BJ (cell line): ENCODE data around the gene LSM3. TPM values are rescaled to one million over a fixed set of nuclear protein-coding genes. Genes with fewer than 3 reads are reported as not detected.

Experiments used
- CTCF ChIA-PET: fragments of 350-600 bp; formaldehyde crosslinking; extraction: SDS; loops from one replicate; lab custom pipeline; 2021; ENCODE audit warnings: antibody characterized with exemption, inconsistent platforms; lab: Yijun Ruan, JAX
- POLR2A ChIA-PET: fragments of 300-600 bp; sonication (Branson Sonifier 250); formaldehyde crosslinking; extraction: SDS; loops from one replicate; lab custom pipeline; 2021; ENCODE audit warnings: antibody characterized with exemption; lab: Charles Lee
- DNase-seq: peaks from one replicate; pipeline ENCODE4 v3.0.0-alpha.2; 2011; ENCODE audit warnings: low read depth
- H3K27me3 ChIP-seq: 2 replicates; pipeline ENCODE4 v1.6.0; 2011; ENCODE audit warnings: low read length; ENCODE audit not compliant: control insufficient read depth, insufficient read depth
- H3K36me3 ChIP-seq: 2 replicates; pipeline ENCODE4 v1.5.1; 2011; ENCODE audit warnings: low read length; ENCODE audit not compliant: control insufficient read depth, insufficient read depth
- H3K4me3 ChIP-seq: 2 replicates; pipeline ENCODE4 v1.5.1; 2011; ENCODE audit warnings: low read depth, mild to moderate bottlenecking, control low read depth, low read length
- polyA plus RNA-seq: library from polyadenylated mRNA; depleted of rRNA; stranded (reverse); fragments of >200 nt; gene quantifications from 2 replicates; pipeline ENCODE4 v1.2.3, GENCODE V29; 2011
- TF ChIP-seq, protein P1 (sequence below): IDR thresholded peaks from 2 replicates; pipeline ENCODE4 v1.5.1; 2011; ENCODE audit warnings: low read depth, mild to moderate bottlenecking, control low read depth, inconsistent platforms, low read length, moderate library complexity; ENCODE audit not compliant: insufficient read depth

Gene LSM3
- polyA plus RNA-seq, 1 experiment = 2.7 TPM

DNA sequence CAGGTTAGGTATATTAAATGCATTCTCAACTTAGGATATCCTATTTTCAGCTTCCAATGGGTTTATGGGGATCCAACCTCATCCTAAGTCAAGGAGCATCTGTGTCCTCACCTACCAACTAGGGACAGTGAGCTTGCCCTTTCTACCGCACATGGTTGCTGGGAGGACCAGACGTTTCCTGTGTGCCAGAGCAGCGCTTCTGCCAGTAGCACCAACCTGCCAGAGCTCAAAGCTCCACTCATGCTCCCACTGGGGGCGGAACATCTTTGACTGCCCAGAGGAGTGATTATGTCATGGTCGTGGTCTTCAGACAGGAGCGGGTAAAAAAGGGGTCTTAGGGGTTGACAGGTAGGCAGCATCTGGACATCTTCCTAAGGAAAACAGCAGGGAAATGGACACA lies 25.0 kb upstream of the LSM3 start:
- Histone ChIP-seq H3K36me3 (peaks cover 43% of the 10 kb centered on the region), H3K4me3 (no peak overlapping the region), H3K27me3 (no peaks in the 10 kb centered on the region)
- ChIA-PET POLR2A (no interaction called here), CTCF (interaction anchor here (1.2 to 1.9 kb wide), 2 partner anchors 8 to 19 kb away, joined by 3 to 4 read pairs; no protein-coding TSS in a partner anchor)
- TF ChIP-seq, protein P1, sequence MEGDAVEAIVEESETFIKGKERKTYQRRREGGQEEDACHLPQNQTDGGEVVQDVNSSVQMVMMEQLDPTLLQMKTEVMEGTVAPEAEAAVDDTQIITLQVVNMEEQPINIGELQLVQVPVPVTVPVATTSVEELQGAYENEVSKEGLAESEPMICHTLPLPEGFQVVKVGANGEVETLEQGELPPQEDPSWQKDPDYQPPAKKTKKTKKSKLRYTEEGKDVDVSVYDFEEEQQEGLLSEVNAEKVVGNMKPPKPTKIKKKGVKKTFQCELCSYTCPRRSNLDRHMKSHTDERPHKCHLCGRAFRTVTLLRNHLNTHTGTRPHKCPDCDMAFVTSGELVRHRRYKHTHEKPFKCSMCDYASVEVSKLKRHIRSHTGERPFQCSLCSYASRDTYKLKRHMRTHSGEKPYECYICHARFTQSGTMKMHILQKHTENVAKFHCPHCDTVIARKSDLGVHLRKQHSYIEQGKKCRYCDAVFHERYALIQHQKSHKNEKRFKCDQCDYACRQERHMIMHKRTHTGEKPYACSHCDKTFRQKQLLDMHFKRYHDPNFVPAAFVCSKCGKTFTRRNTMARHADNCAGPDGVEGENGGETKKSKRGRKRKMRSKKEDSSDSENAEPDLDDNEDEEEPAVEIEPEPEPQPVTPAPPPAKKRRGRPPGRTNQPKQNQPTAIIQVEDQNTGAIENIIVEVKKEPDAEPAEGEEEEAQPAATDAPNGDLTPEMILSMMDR = no peak
- no peak for DNase-seq

GRCh38 chr3:14154276-14154675 lies 24.3 kb upstream of the LSM3 start:
- no peak for DNase-seq
- TF ChIP-seq, protein P1 = no peak
- Histone ChIP-seq H3K36me3 (peaks cover 46% of the 10 kb centered on the region), H3K4me3 (no peak overlapping the region), H3K27me3 (no peaks in the 10 kb centered on the region)
- ChIA-PET CTCF (no interaction called here), POLR2A (no interaction called here)

DNA sequence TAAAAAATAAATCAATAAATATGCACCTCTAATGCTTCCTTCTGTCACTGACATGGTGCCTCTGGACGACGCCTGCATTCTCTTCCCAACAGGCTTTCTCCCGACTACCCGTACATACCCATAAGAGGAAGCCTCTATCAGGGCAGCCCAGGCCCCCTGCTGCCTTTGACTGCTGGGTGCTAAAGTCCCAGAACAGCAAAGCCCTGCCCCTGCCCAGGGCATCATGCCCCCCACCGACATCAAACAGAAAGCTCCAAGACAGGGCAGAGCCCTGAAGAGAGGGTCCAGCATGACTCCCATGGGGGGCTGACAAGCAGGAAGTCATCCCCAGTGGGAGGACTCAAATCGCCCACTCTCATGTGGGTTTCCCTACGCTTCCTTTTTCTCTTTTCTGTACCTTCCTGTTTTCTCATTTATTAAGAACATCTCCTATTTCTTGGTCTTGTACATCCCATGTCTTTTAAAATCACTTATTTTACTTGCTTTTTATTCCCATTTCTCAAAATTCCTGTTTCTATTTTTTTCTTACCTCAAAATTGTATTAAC lies 23.6 kb upstream of the LSM3 start:
- POLR2A ChIA-PET = no interaction called here
- TF ChIP-seq, protein P1 = no peak
- H3K36me3 ChIP-seq = peaks cover 46% of the 10 kb centered on the region
- no peak overlapping the region for H3K4me3 ChIP-seq
- CTCF ChIA-PET = no interaction called here
- H3K27me3 ChIP-seq = no peaks in the 10 kb centered on the region
- no peak for DNase-seq

GRCh38 chr3:14156201-14156600 lies 22.4 kb upstream of the LSM3 start:
- ChIA-PET CTCF (no interaction called here), POLR2A (no interaction called here)
- H3K27me3 ChIP-seq = no peaks in the 10 kb centered on the region
- DNase-seq = no peak
- TF ChIP-seq, protein P1 = no peak
- H3K36me3 ChIP-seq = peaks cover 52% of the 10 kb centered on the region
- no peak overlapping the region for H3K4me3 ChIP-seq

DNA sequence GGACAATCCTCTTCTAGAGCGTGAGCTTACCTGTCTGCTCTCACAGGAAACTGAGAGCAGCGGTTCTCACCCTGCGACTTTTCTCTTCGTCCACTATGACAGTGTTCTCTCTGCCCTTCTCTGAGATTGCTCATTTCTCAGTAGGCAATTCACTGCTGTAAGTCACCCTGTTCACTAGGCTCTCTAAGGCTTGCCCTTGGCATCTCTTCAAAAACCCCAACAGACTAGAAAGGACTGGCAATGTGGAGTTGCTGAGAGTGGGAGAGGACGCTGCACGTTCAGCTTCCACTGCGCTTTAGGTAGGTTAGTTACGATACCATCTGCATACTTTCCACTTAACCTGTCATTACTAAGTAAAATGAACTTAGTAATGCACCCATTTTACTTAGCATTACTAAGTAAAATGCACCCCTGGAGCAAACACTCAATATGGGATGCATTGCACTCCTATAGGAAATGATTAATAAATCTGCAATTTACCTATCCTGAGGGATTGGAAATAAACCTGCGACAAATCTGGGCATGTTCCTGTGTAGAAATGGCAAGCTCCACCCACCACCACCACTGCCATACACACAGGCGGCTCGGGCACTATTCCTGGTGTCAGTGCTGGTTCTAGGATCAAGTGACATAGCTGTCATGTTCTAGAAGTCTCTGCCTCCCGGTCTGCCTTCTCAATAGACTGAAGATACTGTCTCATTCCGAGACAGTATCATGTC lies 21.6 kb upstream of the LSM3 start:
- no peak overlapping the region for H3K4me3 ChIP-seq
- no peak for DNase-seq
- no peaks in the 10 kb centered on the region for H3K27me3 ChIP-seq
- CTCF ChIA-PET = no interaction called here
- H3K36me3 ChIP-seq = peaks cover 47% of the 10 kb centered on the region
- POLR2A ChIA-PET = no interaction called here
- TF ChIP-seq, protein P1 = no peak
